Astrocyte (in vitro differentiated cells and primary cell): ENCODE measurements around the gene CMC4. TPM values are rescaled to one million over a fixed set of nuclear protein-coding genes. Genes with fewer than 3 reads are reported as not detected.

ENCODE experiments used
- DNase-seq: peaks from one replicate; pipeline ENCODE4 v3.0.0-alpha.2; 2010; ENCODE audit warnings: low read depth
- FAIRE-seq: peaks from 2 replicates; lab custom pipeline; 2011; peaks lifted over from hg19 to GRCh38; lab: Jason Lieb, UNC
- H2AFZ ChIP-seq: 2 replicates; pipeline ENCODE4 v1.6.0; 2012; ENCODE audit warnings: low read depth, low read length, inconsistent platforms
- H3K27ac ChIP-seq: 2 replicates; pipeline ENCODE4 v1.5.1; 2011; ENCODE audit warnings: low read depth, low read length, inconsistent platforms
- H3K27me3 ChIP-seq: 2 replicates; pipeline ENCODE4 v1.6.0; 2011; ENCODE audit warnings: low read length, inconsistent platforms; ENCODE audit not compliant: insufficient read depth
- H3K36me3 ChIP-seq: 2 replicates; pipeline ENCODE4 v1.5.1; 2011; ENCODE audit warnings: low read length, inconsistent platforms; ENCODE audit not compliant: insufficient read depth
- H3K4me1 ChIP-seq: 2 replicates; pipeline ENCODE4 v1.5.1; 2011; ENCODE audit warnings: low read length, inconsistent platforms; ENCODE audit not compliant: insufficient read depth
- H3K4me2 ChIP-seq: 2 replicates; pipeline ENCODE4 v1.6.0; 2012; ENCODE audit warnings: low read length, inconsistent platforms
- H3K4me3 ChIP-seq: 2 replicates; pipeline ENCODE4 v1.5.1; 2011; ENCODE audit warnings: low read depth, mild to moderate bottlenecking, low read length, inconsistent platforms; ENCODE audit not compliant: insufficient read depth
- H3K79me2 ChIP-seq: 2 replicates; pipeline ENCODE4 v1.6.0; 2012; ENCODE audit warnings: mild to moderate bottlenecking, low read length, inconsistent platforms; ENCODE audit not compliant: insufficient read depth
- H3K9ac ChIP-seq: 2 replicates; pipeline ENCODE4 v1.6.0; 2012; ENCODE audit warnings: mild to moderate bottlenecking, low read length, inconsistent platforms
- H3K9me3 ChIP-seq: 2 replicates; pipeline ENCODE4 v1.5.1; 2012; ENCODE audit warnings: low read depth, mild to moderate bottlenecking, low read length, inconsistent platforms; ENCODE audit not compliant: insufficient read depth
- H4K20me1 ChIP-seq: 2 replicates; pipeline ENCODE4 v1.6.0; 2012; ENCODE audit warnings: low read length, inconsistent platforms; ENCODE audit not compliant: insufficient read depth
- H3K27ac Mint-ChIP-seq: one replicate; pipeline ENCODE4 v1.8.0; 2021; ENCODE audit warnings: mild to moderate bottlenecking, mixed read lengths; ENCODE audit not compliant: unreplicated experiment
- H3K27me3 Mint-ChIP-seq: one replicate; pipeline ENCODE4 v1.8.0; 2021; ENCODE audit warnings: low read depth, mixed read lengths; ENCODE audit not compliant: unreplicated experiment
- H3K36me3 Mint-ChIP-seq: one replicate; pipeline ENCODE4 v1.8.0; 2021; ENCODE audit warnings: low read depth, mixed read lengths; ENCODE audit not compliant: unreplicated experiment
- H3K4me1 Mint-ChIP-seq: one replicate; pipeline ENCODE4 v1.8.0; 2021; ENCODE audit warnings: low read depth, mixed read lengths; ENCODE audit not compliant: unreplicated experiment
- H3K4me3 Mint-ChIP-seq: one replicate; pipeline ENCODE4 v1.8.0; 2021; ENCODE audit warnings: mild to moderate bottlenecking, moderate library complexity, mixed read lengths; ENCODE audit not compliant: unreplicated experiment
- H3K9me3 Mint-ChIP-seq: one replicate; pipeline ENCODE4 v1.8.0; 2021; ENCODE audit warnings: mild to moderate bottlenecking, mixed read lengths; ENCODE audit not compliant: unreplicated experiment
- EZH2 ChIP-seq: IDR thresholded peaks from 2 replicates; pipeline ENCODE4 v1.6.1; 2012; ENCODE audit warnings: mild to moderate bottlenecking, low read length, inconsistent platforms; ENCODE audit not compliant: insufficient read depth
- total RNA-seq: library from RNA; stranded (reverse); gene quantifications from 2 replicates; pipeline ENCODE4 v1.2.1, GENCODE V29; 2021
- TF ChIP-seq, protein P1 (sequence below): IDR thresholded peaks from 2 replicates; pipeline ENCODE4 v1.5.1; 2011; ENCODE audit warnings: low read depth, mild to moderate bottlenecking, inconsistent platforms, low read length, moderate library complexity; ENCODE audit not compliant: insufficient read depth

The CMC4 gene
- total RNA-seq, 1 donor from 2014 or later = 5.2 TPM

DNA sequence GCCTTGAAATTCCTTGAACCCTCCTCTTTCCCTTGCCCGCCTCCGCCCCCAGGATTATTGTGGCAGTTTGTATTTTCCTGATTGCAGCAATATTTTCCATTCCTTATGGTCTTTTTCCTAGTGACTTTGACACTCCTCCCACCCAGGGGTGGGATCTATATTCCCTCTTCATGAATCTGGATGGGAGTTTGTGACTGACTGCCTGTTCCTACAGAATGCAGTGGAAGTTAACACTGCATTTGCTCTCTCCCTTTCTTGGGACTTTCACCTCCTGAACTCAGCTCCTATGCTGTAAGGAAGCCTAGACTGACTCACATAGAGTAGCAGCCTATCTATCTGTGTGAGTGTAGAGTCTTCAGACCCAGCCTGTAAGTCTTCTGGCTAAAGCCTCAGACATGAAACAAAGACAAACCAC is 42.1 kb downstream of the CMC4 start:
- H3K9me3 ChIP-seq = no peaks in the 10 kb centered on the region
- Mint-ChIP-seq H3K27ac (peak overlapping the region; percentile 92), H3K9me3 (no peaks in the 10 kb centered on the region), H3K4me3 (peak overlapping the region; percentile 70), H3K36me3 (no peaks in the 10 kb centered on the region), H3K27me3 (no peaks in the 10 kb centered on the region), H3K4me1 (peaks cover 5% of the 10 kb centered on the region)
- H4K20me1 ChIP-seq = no peaks in the 10 kb centered on the region
- no peak overlapping the region for H3K27ac ChIP-seq
- H3K4me2 ChIP-seq = peak overlapping the region; percentile 91
- DNase-seq (peak; percentile 61), FAIRE-seq (peak; percentile 39)
- peak overlapping the region; percentile 31 for H3K9ac ChIP-seq
- no peak overlapping the region for H2AFZ ChIP-seq
- H3K36me3 ChIP-seq = no peaks in the 10 kb centered on the region
- H3K4me1 ChIP-seq = peaks cover 3% of the 10 kb centered on the region
- no peaks in the 10 kb centered on the region for H3K27me3 ChIP-seq
- peaks cover 26% of the 10 kb centered on the region for H3K79me2 ChIP-seq
- no peak overlapping the region for H3K4me3 ChIP-seq
- TF ChIP-seq EZH2 = no peak

DNA sequence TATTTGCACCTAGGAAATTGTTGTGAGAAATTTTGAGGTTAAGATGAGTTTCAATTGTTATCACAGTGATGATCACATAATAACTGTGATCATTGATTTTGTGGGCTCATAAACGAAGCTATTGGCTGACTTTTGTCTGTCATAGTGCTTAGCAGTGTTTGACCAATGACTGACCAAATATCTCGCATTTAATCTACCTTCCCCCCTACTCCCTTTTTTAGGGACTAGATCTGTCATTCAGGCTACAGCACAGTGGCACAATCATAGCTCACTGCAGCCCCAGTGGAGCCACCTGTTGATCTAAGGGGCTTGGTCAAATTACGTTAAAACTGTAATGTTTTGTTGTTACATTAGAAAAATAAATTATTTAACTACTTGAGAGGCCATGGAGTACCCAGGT is 42.8 kb downstream of the CMC4 start:
- no peaks in the 10 kb centered on the region for H3K27me3 ChIP-seq
- FAIRE-seq (no peak), DNase-seq (no peak)
- TF ChIP-seq, protein P1, sequence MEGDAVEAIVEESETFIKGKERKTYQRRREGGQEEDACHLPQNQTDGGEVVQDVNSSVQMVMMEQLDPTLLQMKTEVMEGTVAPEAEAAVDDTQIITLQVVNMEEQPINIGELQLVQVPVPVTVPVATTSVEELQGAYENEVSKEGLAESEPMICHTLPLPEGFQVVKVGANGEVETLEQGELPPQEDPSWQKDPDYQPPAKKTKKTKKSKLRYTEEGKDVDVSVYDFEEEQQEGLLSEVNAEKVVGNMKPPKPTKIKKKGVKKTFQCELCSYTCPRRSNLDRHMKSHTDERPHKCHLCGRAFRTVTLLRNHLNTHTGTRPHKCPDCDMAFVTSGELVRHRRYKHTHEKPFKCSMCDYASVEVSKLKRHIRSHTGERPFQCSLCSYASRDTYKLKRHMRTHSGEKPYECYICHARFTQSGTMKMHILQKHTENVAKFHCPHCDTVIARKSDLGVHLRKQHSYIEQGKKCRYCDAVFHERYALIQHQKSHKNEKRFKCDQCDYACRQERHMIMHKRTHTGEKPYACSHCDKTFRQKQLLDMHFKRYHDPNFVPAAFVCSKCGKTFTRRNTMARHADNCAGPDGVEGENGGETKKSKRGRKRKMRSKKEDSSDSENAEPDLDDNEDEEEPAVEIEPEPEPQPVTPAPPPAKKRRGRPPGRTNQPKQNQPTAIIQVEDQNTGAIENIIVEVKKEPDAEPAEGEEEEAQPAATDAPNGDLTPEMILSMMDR = no peak
- TF ChIP-seq EZH2 = no peak
- Mint-ChIP-seq H3K9me3 (no peaks in the 10 kb centered on the region), H3K36me3 (no peaks in the 10 kb centered on the region), H3K27me3 (no peaks in the 10 kb centered on the region), H3K4me1 (peaks cover 5% of the 10 kb centered on the region), H3K4me3 (peak overlapping the region; percentile 88), H3K27ac (no peak overlapping the region)
- peaks cover 22% of the 10 kb centered on the region for H3K79me2 ChIP-seq
- no peaks in the 10 kb centered on the region for H4K20me1 ChIP-seq
- peaks cover 3% of the 10 kb centered on the region for H3K4me1 ChIP-seq
- H3K4me3 ChIP-seq = peak overlapping the region; percentile 87
- H3K36me3 ChIP-seq = no peaks in the 10 kb centered on the region
- H3K9me3 ChIP-seq = no peaks in the 10 kb centered on the region
- H3K9ac ChIP-seq = peak overlapping the region; percentile 99
- H3K4me2 ChIP-seq = peak overlapping the region; percentile 91
- H3K27ac ChIP-seq = peak overlapping the region; percentile 97
- H2AFZ ChIP-seq = no peak overlapping the region

DNA sequence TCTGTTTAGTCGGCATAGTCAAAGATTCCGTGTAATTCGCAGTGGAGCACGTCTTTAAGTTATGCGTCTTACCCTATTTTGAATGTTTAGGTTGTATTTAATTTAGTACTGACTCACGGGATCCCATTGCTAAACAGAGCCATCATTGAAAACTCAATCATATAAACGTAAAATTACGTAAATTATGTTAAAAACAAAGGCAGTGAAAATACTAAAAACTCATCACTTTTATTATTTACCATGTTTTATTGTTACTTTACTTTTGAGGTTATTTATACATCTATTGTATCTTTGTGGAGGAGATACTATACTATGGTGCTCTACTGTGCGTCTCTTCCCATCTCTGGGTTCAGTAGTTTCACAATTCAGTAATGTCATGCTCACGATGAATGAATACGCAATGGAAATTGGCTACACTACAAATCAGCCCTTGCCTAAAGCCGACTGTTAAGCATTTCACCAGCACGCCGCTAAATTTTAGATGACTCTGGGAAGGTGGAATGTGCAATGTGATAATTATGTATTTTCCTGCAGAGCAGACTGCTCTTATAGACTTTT is 43.3 kb downstream of the CMC4 start:
- H3K9me3 Mint-ChIP-seq = no peaks in the 10 kb centered on the region

More for the DNA sequence above, 43.3 kb downstream of the CMC4 start:
- DNase-seq = peak; percentile 71
- Histone ChIP-seq H4K20me1 (no peaks in the 10 kb centered on the region), H3K27ac (peak overlapping the region; percentile 97), H3K9ac (peak overlapping the region; percentile 99), H3K4me3 (peak overlapping the region; percentile 87), H2AFZ (peak overlapping the region; percentile 71), H3K79me2 (peaks cover 21% of the 10 kb centered on the region), H3K36me3 (no peaks in the 10 kb centered on the region), H3K4me1 (peaks cover 3% of the 10 kb centered on the region), H3K27me3 (no peaks in the 10 kb centered on the region), H3K9me3 (no peaks in the 10 kb centered on the region), H3K4me2 (peak overlapping the region; percentile 91)
- H3K27me3 Mint-ChIP-seq = no peaks in the 10 kb centered on the region
- H3K27ac Mint-ChIP-seq = peak overlapping the region; percentile 66
- no peaks in the 10 kb centered on the region for H3K36me3 Mint-ChIP-seq
- peak overlapping the region; percentile 88 for H3K4me3 Mint-ChIP-seq
- peaks cover 5% of the 10 kb centered on the region for H3K4me1 Mint-ChIP-seq
- peak; percentile 73 for FAIRE-seq
- TF ChIP-seq EZH2 = no peak
- TF ChIP-seq, protein P1 = no peak
